Loucy (cell line): ENCODE data around the gene SGSM2.
"Not testable (repeated sequence)": the region's sequence is repeated elsewhere in the genome, so short reads cannot be mapped to it uniquely, and the experiment has no call there.

ENCODE experiments used
- H2AFZ ChIP-seq: fragments of 200-600 bp; sonication (generic); 2 replicates; pipeline ENCODE4 v1.6.0; 2016; ENCODE audit warnings: antibody characterized with exemption, mild to moderate bottlenecking, low read length, moderate library complexity
- H3F3A ChIP-seq: fragments of 200-600 bp; 2 replicates; pipeline ENCODE4 v1.6.0; 2016; ENCODE audit warnings: antibody characterized with exemption, low read depth, mild to moderate bottlenecking
- H3K27me3 ChIP-seq: fragments of 200-600 bp; sonication (generic); 2 replicates; pipeline ENCODE4 v1.6.1; 2014; ENCODE audit warnings: low read length, mild to moderate bottlenecking; ENCODE audit not compliant: insufficient read depth, poor library complexity, severe bottlenecking
- H3K36me3 ChIP-seq: fragments of 200-600 bp; sonication (generic); 2 replicates; pipeline ENCODE4 v1.6.1; 2016; ENCODE audit warnings: low read length; ENCODE audit not compliant: insufficient read depth
- H3K4me1 ChIP-seq: fragments of 200-600 bp; sonication (generic); 2 replicates; pipeline ENCODE4 v1.5.1; 2014; ENCODE audit warnings: low read length, mild to moderate bottlenecking; ENCODE audit not compliant: insufficient read depth, poor library complexity, severe bottlenecking
- H3K4me2 ChIP-seq: fragments of 200-600 bp; sonication (generic); 2 replicates; pipeline ENCODE4 v1.6.0; 2014; ENCODE audit warnings: antibody characterized with exemption, low read length, low read depth, mild to moderate bottlenecking; ENCODE audit not compliant: poor library complexity, severe bottlenecking
- H3K4me3 ChIP-seq: fragments of 200-600 bp; sonication (generic); 2 replicates; pipeline ENCODE4 v1.5.1; 2014; ENCODE audit warnings: low read length, mild to moderate bottlenecking, mixed read lengths; ENCODE audit not compliant: poor library complexity, severe bottlenecking
- H3K79me2 ChIP-seq: fragments of 200-600 bp; sonication (generic); 2 replicates; pipeline ENCODE4 v1.6.1; 2014; ENCODE audit warnings: low read length; ENCODE audit not compliant: insufficient read depth
- H3K9ac ChIP-seq: fragments of 200-600 bp; sonication (generic); 2 replicates; pipeline ENCODE4 v1.6.0; 2014; ENCODE audit warnings: mild to moderate bottlenecking, low read depth, low read length, moderate library complexity; ENCODE audit not compliant: poor library complexity, severe bottlenecking
- H3K9me2 ChIP-seq: fragments of 200-600 bp; sonication (generic); replicated peaks from 2 replicates; pipeline ENCODE4 v1.6.1; 2016; ENCODE audit warnings: low read depth, low read length, mixed read lengths
- H3K9me3 ChIP-seq: fragments of 200-600 bp; sonication (generic); 2 replicates; pipeline ENCODE4 v1.6.1; 2014; ENCODE audit warnings: mild to moderate bottlenecking, antibody characterized with exemption, low read length, low read depth; ENCODE audit not compliant: insufficient read depth
- H4K20me1 ChIP-seq: fragments of 200-600 bp; sonication (generic); 2 replicates; pipeline ENCODE4 v1.6.0; 2014; ENCODE audit warnings: antibody characterized with exemption, low read length, mild to moderate bottlenecking; ENCODE audit not compliant: insufficient read depth, poor library complexity, severe bottlenecking
- EZH2phosphoT487 ChIP-seq: fragments of 200-600 bp; IDR thresholded peaks from 2 replicates; pipeline ENCODE4 v1.6.1; 2018; ENCODE audit warnings: antibody characterized with exemption, mild to moderate bottlenecking, moderate library complexity, borderline replicate concordance
- TF ChIP-seq, protein P1 (sequence below): fragments of 200-600 bp; sonication (generic); conservative IDR thresholded peaks from 2 replicates; pipeline ENCODE4 v1.5.1; 2014; ENCODE audit warnings: mild to moderate bottlenecking, antibody characterized with exemption, low read length

SGSM2 gene

DNA sequence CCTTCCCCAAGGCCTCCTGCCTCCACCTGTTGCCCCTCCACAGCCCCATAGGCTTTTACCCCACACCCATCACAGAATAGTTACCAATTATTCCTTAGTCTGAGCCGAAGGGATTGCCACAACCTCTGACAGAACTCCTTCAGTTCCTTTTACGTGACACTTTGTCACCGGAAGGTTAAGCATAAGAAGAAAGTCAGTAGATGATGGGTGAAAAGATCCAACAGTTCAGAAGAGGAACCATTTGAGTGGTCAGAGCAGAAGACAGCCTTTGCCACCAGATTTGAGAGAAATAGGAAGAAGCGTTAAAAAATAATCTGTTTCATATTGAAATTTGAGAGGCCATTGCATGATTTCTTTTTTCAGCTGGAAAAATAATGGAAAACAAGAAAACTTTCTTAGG lies 32.4 kb upstream of the SGSM2 start:
- Histone ChIP-seq H3K9me2 (no peaks in the 10 kb centered on the region), H3K9ac (peak overlapping the region; percentile 91), H3K79me2 (peaks cover 43% of the 10 kb centered on the region), H3K9me3 (no peaks in the 10 kb centered on the region), H2AFZ (no peak overlapping the region), H3K27me3 (no peaks in the 10 kb centered on the region), H3F3A (no peaks in the 10 kb centered on the region; the same call in 1 of the 2 replicates), H3K4me2 (peak overlapping the region; percentile 84), H3K4me3 (no peak overlapping the region), H3K4me1 (peaks cover 27% of the 10 kb centered on the region), H4K20me1 (peaks cover 23% of the 10 kb centered on the region), H3K36me3 (no peaks in the 10 kb centered on the region; the same call in 1 of the 2 replicates)
- TF ChIP-seq, protein P1, sequence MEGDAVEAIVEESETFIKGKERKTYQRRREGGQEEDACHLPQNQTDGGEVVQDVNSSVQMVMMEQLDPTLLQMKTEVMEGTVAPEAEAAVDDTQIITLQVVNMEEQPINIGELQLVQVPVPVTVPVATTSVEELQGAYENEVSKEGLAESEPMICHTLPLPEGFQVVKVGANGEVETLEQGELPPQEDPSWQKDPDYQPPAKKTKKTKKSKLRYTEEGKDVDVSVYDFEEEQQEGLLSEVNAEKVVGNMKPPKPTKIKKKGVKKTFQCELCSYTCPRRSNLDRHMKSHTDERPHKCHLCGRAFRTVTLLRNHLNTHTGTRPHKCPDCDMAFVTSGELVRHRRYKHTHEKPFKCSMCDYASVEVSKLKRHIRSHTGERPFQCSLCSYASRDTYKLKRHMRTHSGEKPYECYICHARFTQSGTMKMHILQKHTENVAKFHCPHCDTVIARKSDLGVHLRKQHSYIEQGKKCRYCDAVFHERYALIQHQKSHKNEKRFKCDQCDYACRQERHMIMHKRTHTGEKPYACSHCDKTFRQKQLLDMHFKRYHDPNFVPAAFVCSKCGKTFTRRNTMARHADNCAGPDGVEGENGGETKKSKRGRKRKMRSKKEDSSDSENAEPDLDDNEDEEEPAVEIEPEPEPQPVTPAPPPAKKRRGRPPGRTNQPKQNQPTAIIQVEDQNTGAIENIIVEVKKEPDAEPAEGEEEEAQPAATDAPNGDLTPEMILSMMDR, result no peak
- no peak for TF ChIP-seq EZH2phosphoT487

DNA sequence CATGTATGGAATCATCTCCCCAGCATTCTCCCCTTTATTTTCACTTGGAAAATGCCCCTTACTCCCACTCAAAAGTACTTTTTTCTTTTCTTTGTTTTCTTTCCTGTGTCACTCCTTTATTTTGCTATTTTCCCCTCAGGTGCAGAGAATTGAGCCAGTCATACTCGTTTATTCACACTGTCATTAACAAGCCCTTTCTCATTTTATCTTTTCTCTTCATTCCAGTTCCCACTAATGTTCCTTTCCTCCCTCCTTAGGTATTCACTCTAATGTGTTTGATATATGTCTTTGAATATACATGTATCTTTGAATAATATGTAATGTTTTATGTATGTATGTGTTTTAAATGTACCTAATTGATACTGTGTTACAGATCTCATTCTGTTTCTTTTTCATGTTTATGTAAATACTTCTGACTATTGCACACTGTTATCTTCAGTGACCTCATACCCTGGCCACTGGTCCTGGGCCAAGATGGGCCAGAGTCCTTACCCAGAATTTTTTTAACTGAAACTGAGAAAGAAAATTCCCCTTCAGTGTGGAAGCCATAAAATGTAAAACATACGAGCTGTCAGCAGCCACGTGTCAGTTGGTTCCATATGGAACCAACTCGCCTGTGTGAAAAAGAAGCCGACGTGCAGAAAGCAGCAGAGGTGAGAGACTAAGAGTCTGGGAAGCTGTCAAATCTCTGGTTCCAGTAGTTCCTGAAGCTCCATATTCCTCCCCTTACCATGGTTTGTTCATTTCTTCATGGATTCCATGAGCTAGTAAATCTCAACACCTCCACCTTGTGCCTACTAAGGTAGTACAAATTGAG lies 27.8 kb upstream of the SGSM2 start:
- H3K27me3 ChIP-seq, result no peaks in the 10 kb centered on the region
- no peak overlapping the region for H2AFZ ChIP-seq
- H3K4me1 ChIP-seq, result no peaks in the 10 kb centered on the region
- no peak overlapping the region for H3K4me2 ChIP-seq
- H3K9ac ChIP-seq, result no peak overlapping the region
- H3K79me2 ChIP-seq, result peaks cover under 1% of the 10 kb centered on the region; the same call in 1 of the 2 replicates
- no peaks in the 10 kb centered on the region; the same call in 1 of the 2 replicates for H3F3A ChIP-seq
- no peak overlapping the region for H3K4me3 ChIP-seq
- H3K36me3 ChIP-seq, result no peaks in the 10 kb centered on the region
- H3K9me3 ChIP-seq, result no peaks in the 10 kb centered on the region
- TF ChIP-seq, protein P1, result no peak
- no peak for TF ChIP-seq EZH2phosphoT487
- H4K20me1 ChIP-seq, result no peaks in the 10 kb centered on the region
- no peaks in the 10 kb centered on the region for H3K9me2 ChIP-seq

DNA sequence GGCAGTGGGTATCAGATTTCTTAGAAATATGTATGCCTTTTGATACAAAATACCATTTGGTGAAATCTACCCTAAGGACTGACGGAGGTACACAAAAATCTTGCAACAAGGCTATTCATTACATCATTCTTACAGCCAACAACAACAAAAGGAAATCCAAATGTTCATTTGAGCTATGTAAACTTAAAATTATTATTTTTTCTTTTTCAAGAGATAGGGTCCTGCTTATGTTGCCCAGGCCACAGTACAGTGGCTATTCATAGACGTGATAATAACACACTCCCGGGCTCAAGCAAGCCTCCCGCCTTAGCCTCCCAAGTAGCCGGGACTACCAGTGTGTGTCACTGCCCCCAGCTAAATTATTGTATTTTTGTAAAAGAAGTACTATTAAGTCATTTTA lies 24.6 kb upstream of the SGSM2 start:
- no peak overlapping the region for H3K4me3 ChIP-seq

DNA sequence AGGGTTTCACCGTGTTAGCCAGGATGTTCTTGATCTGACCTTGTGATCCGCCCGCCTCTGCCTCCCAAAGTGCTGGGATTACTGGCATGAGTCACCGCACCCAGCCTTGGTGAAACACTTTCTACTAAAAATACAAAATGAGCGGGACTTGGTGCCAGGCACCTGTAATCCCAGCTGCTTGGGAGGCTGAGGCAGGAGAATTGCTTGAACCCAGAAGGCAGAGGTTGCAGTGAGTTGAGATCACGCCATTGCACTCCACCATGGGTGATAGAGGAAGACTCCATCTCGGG lies 20.4 kb upstream of the SGSM2 start:
- H3K27me3 ChIP-seq, H3K4me3 ChIP-seq, H3K9ac ChIP-seq, H2AFZ ChIP-seq, H3F3A ChIP-seq, H3K36me3 ChIP-seq, H3K4me1 ChIP-seq, H3K79me2 ChIP-seq, H3K9me3 ChIP-seq, H4K20me1 ChIP-seq, H3K4me2 ChIP-seq, H3K9me2 ChIP-seq: not testable (repeated sequence)

More for the DNA sequence above, 24.6 kb upstream of the SGSM2 start:
- H3K4me1 ChIP-seq, result no peaks in the 10 kb centered on the region
- TF ChIP-seq, protein P1, result no peak
- no peak for TF ChIP-seq EZH2phosphoT487
- H3K9ac ChIP-seq, result no peak overlapping the region
- H3K9me3 ChIP-seq, result no peaks in the 10 kb centered on the region
- no peak overlapping the region for H3K4me2 ChIP-seq
- H3F3A ChIP-seq, result no peaks in the 10 kb centered on the region
- no peak overlapping the region for H2AFZ ChIP-seq
- H3K27me3 ChIP-seq, result no peaks in the 10 kb centered on the region
- no peaks in the 10 kb centered on the region for H3K79me2 ChIP-seq
- no peaks in the 10 kb centered on the region for H4K20me1 ChIP-seq
- no peaks in the 10 kb centered on the region for H3K9me2 ChIP-seq
- no peaks in the 10 kb centered on the region for H3K36me3 ChIP-seq
